Neural progenitor cell (in vitro differentiated cells): ENCODE data around the gene PGK1.

Experiments
- CTCF ChIP-seq: fragments of 200-600 bp; sonication (generic); IDR thresholded peaks from 2 replicates; pipeline ENCODE4 v1.5.1; 2017; ENCODE audit warnings: antibody characterized with exemption, mild to moderate bottlenecking
- EZH2 ChIP-seq: fragments of 200-600 bp; sonication (generic); IDR thresholded peaks from 2 replicates; pipeline ENCODE4 v1.6.1; 2017; ENCODE audit warnings: antibody characterized with exemption, mild to moderate bottlenecking, moderate library complexity

- TF ChIP-seq CTCF (no peak), EZH2 (no peak)
Measured at GRCh38 chrX:78075787-78076389, 28.2 kb upstream of the PGK1 start.
